IPS-NIHi11 (cell line): ENCODE results near the gene TMEM222.

Experiments used
- DNase-seq: peaks from one replicate; pipeline ENCODE4 v3.0.0; 2012; ENCODE audit warnings: mixed read lengths, low spot score

The TMEM222 gene

GRCh38 chr1:27359822-27360158 lies 37.8 kb downstream of the TMEM222 start:
- no peak for DNase-seq

- DNase-seq, result peak; percentile 79
Measured at GRCh38 chr1:27360159-27361043, 38.4 kb downstream of the TMEM222 start.

- no peak for DNase-seq
Measured at GRCh38 chr1:27361044-27361402, 39.1 kb downstream of the TMEM222 start.

GRCh38 chr1:27361553-27361952 lies 39.6 kb downstream of the TMEM222 start:
- DNase-seq, result no peak

GRCh38 chr1:27363766-27364695 lies 42.1 kb downstream of the TMEM222 start:
- DNase-seq, result no peak

GRCh38 chr1:27364696-27365371 lies 42.9 kb downstream of the TMEM222 start:
- DNase-seq, result no peak

- peak; percentile 89 for DNase-seq
Measured at GRCh38 chr1:27365372-27366112, 43.6 kb downstream of the TMEM222 start.

GRCh38 chr1:27366113-27366410 lies 44.1 kb downstream of the TMEM222 start:
- peak; percentile 75 for DNase-seq

GRCh38 chr1:27366411-27367159 lies 44.6 kb downstream of the TMEM222 start, which contains the start of gene MAP3K6:
Gene MAP3K6 (minus strand): TSS chr1:27366961. CDS start chr1:27366597, 364 bp downstream.
- peak; percentile 85 for DNase-seq

GRCh38 chr1:27367160-27367650 lies 45.2 kb downstream of the TMEM222 start:
- DNase-seq, result no peak

GRCh38 chr1:27368869-27369582 lies 47.1 kb downstream of the TMEM222 start:
- DNase-seq, result no peak

- no peak for DNase-seq
Measured at GRCh38 chr1:27372022-27372807, 50.3 kb downstream of the TMEM222 start.

- peak; percentile 76 for DNase-seq
Measured at GRCh38 chr1:27372808-27373690, 51.1 kb downstream of the TMEM222 start.

GRCh38 chr1:27374362-27375086 lies 52.6 kb downstream of the TMEM222 start, which contains the start of gene FCN3:
Gene FCN3 (minus strand): TSS chr1:27374824. CDS start chr1:27374818, 6 bp downstream.
- no peak for DNase-seq

- no peak for DNase-seq
Measured at GRCh38 chr1:27377760-27378495, 56.0 kb downstream of the TMEM222 start.

- DNase-seq, result no peak
Measured at GRCh38 chr1:27379564-27380122, 57.7 kb downstream of the TMEM222 start.
